Thyroid gland (tissue), 4 donors: ENCODE data around the gene VCY1B.
"Not testable (repeated sequence)": the region's sequence is repeated elsewhere in the genome, so short reads cannot be mapped to it uniquely, and the experiment has no call there.

Experiments
- CTCF ChIP-seq, 6 experiments: fragments of 200-600 bp in 3 of 6; fragments of 450-650 bp in 3 of 6; sonication (generic) in 3 of 6; IDR thresholded peaks; one replicate each; pipeline ENCODE4 v1.5.1; 2016 to 2019; ENCODE audit warnings: antibody characterized with exemption in 6 of 6, mild to moderate bottlenecking in 2 of 6, inconsistent platforms in 1 of 6, moderate library complexity in 1 of 6
- POLR2A ChIP-seq, 2 donors: fragments of 450-650 bp; IDR thresholded peaks; one replicate each; pipeline ENCODE4 v1.6.1; 2017; ENCODE audit warnings: antibody characterized with exemption in 2 of 2, mild to moderate bottlenecking in 2 of 2, moderate library complexity in 1 of 2

- TF ChIP-seq CTCF, POLR2A (IDR thresholded peaks at IDR 0.05): not testable (repeated sequence)
These were observed at the start of gene VCY1B for GRCh38 chrY:14055927-14056326.
